ENCODE data around the gene SURF1. TPM values are rescaled to one million over a fixed set of nuclear protein-coding genes. Genes with fewer than 3 reads are reported as not detected.

Gene SURF1
- total and polyA plus RNA-seq, 4 donors: 14.2 to 75.3 (median 57.8) TPM

DNA sequence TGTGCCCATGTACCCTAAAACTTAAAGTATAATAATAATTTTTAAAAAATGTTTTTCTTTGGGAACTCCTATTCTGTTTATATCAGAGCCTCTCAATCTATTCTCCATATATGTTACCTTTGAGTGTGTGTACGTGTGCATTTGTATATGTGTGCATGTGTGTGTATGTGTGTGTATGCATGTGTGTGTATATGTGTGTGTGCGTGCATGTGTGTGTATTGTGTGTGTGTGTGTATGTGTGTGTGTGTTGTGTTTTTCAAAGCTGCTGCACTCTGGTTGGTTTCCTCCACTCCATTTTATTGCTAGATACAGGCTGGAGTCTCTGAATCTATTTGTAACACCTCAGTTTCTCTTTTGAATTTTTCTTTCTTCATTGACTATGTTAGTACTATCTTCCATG lies 40.3 kb downstream of the SURF1 start:
- Histone ChIP-seq H3K4me3 (no peak overlapping the region), H3K27me3 (ENCODE audit: control insufficient read depth in 3 of 3, insufficient read depth in 3 of 3, low read length in 2 of 3) (no peaks in the 10 kb centered on the region), H3K4me1 (ENCODE audit: control insufficient read depth in 5 of 5, insufficient read depth in 5 of 5, low read length in 5 of 5) (no peaks in the 10 kb centered on the region), H3K9ac (ENCODE audit: insufficient read depth in 1 of 2, low read length in 2 of 2) (no peak overlapping the region), H3K27ac (ENCODE audit: low read depth in 1 of 2, low read length in 1 of 2) (no peak overlapping the region), H3K9me3 (ENCODE audit: control insufficient read depth in 4 of 4, insufficient read depth in 3 of 4, low read length in 3 of 4) (no peaks in the 10 kb centered on the region), H3K36me3 (ENCODE audit: control insufficient read depth in 4 of 4, insufficient read depth in 4 of 4, low read length in 4 of 4) (no peaks in the 10 kb centered on the region)
- ATAC-seq (ENCODE audit: insufficient read depth, low FRiP score): no peak
- DNase-seq: no peak
- TF ChIP-seq, protein P1, sequence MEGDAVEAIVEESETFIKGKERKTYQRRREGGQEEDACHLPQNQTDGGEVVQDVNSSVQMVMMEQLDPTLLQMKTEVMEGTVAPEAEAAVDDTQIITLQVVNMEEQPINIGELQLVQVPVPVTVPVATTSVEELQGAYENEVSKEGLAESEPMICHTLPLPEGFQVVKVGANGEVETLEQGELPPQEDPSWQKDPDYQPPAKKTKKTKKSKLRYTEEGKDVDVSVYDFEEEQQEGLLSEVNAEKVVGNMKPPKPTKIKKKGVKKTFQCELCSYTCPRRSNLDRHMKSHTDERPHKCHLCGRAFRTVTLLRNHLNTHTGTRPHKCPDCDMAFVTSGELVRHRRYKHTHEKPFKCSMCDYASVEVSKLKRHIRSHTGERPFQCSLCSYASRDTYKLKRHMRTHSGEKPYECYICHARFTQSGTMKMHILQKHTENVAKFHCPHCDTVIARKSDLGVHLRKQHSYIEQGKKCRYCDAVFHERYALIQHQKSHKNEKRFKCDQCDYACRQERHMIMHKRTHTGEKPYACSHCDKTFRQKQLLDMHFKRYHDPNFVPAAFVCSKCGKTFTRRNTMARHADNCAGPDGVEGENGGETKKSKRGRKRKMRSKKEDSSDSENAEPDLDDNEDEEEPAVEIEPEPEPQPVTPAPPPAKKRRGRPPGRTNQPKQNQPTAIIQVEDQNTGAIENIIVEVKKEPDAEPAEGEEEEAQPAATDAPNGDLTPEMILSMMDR (IDR thresholded peaks at IDR 0.05; ENCODE audit: control extremely low read depth, extremely low read depth): no peak
- WGBS, 2 donors: 81 to 83% methylated on average over 2 of the region's 2 CpGs

DNA sequence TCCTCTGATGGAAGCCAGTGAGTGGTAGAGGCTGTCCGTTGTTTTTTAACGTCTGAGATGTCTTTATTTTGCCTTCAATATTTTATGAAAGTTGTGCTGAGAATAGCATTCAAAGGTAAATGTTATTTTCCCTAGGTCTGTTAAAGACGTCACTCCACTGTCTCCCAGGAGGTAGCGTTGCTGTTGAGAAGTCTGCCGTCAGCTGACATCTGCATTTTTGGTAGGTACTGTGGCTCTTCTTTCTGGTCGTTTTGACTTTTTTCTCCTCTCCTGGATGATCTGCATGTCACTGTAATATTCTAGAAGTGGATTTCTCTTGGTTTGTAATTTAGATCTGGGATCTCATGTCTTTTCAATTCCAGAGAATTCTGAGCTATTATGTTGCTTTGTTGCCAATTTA lies 46.7 kb downstream of the SURF1 start:
- Histone ChIP-seq H3K9ac (ENCODE audit: insufficient read depth in 1 of 2, low read length in 2 of 2) (no peak overlapping the region), H3K4me3 (no peak overlapping the region), H3K36me3 (ENCODE audit: control insufficient read depth in 4 of 4, insufficient read depth in 4 of 4, low read length in 4 of 4) (no peaks in the 10 kb centered on the region), H3K4me1 (ENCODE audit: control insufficient read depth in 5 of 5, insufficient read depth in 5 of 5, low read length in 5 of 5) (no peaks in the 10 kb centered on the region), H3K27me3 (ENCODE audit: control insufficient read depth in 3 of 3, insufficient read depth in 3 of 3, low read length in 2 of 3) (peaks cover 0 to 2% (median 0%) of the 10 kb centered on the region in 3 donors), H3K27ac (ENCODE audit: low read depth in 1 of 2, low read length in 1 of 2) (no peak overlapping the region), H3K9me3 (ENCODE audit: control insufficient read depth in 4 of 4, insufficient read depth in 3 of 4, low read length in 3 of 4) (peaks cover 0 to 2% (median 0%) of the 10 kb centered on the region in 4 donors)
- ATAC-seq (ENCODE audit: insufficient read depth, low FRiP score) (no peak), DNase-seq (no peak)
- TF ChIP-seq, protein P1 (IDR thresholded peaks at IDR 0.05; ENCODE audit: control extremely low read depth, extremely low read depth): no peak
- WGBS, 2 donors: 83 to 90% methylated on average over 6 of the region's 6 CpGs

DNA sequence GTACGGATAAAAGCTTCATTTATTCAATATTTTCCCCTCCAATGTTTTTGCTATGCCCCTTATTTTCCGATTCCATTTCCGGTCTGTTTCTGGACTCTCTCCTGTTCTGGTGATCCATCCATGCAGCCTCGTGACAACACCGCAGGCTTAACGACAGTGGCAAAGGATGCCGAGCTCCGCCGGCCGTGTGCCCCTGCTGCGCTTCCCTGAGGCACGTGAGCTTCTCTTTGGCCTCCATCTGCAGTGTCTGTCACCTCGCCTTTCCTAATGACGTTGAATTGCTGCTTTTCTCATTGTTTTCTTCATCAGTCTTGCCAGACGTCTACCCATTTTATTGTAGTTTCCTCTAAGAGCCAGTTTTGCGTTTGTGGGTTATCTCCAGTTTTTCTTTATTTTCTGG lies 49.0 kb downstream of the SURF1 start:
- WGBS, 2 donors: 74 to 79% methylated on average over 16 of the region's 16 CpGs
- TF ChIP-seq, protein P1 (IDR thresholded peaks at IDR 0.05; ENCODE audit: control extremely low read depth, extremely low read depth): no peak
- H3K9ac ChIP-seq (ENCODE audit: insufficient read depth in 1 of 2, low read length in 2 of 2): no peak overlapping the region
- peaks cover 0 to 2% (median 0%) of the 10 kb centered on the region in 4 donors for H3K9me3 ChIP-seq (ENCODE audit: control insufficient read depth in 4 of 4, insufficient read depth in 3 of 4, low read length in 3 of 4)
- no peak for DNase-seq
- H3K4me1 ChIP-seq (ENCODE audit: control insufficient read depth in 5 of 5, insufficient read depth in 5 of 5, low read length in 5 of 5): no peaks in the 10 kb centered on the region
- ATAC-seq (ENCODE audit: insufficient read depth, low FRiP score): no peak
- no peak overlapping the region for H3K4me3 ChIP-seq
- no peaks in the 10 kb centered on the region for H3K36me3 ChIP-seq (ENCODE audit: control insufficient read depth in 4 of 4, insufficient read depth in 4 of 4, low read length in 4 of 4)
- no peak overlapping the region for H3K27ac ChIP-seq (ENCODE audit: low read depth in 1 of 2, low read length in 1 of 2)
- H3K27me3 ChIP-seq (ENCODE audit: control insufficient read depth in 3 of 3, insufficient read depth in 3 of 3, low read length in 2 of 3): peaks cover 0 to 2% (median 0%) of the 10 kb centered on the region in 3 donors
